IMR-90 (cell line): ENCODE data around the gene RNASET2. TPM values are rescaled to one million over a fixed set of nuclear protein-coding genes. Genes with fewer than 3 reads are reported as not detected.

ENCODE experiments used
- ATAC-seq: fragments of 200-7000 bp; cut with Tn5 transposase; 2 replicates; pipeline ENCODE4 v1.9.1; 2020; ENCODE audit warnings: low read depth, mild to moderate bottlenecking, moderate library complexity
- BruUV-seq: library from RNA; stranded (reverse); fragments of 400-500 nt; replicated peaks from 2 replicates; lab custom pipeline; 2021; lab: Mats Ljungman, UMichigan
- CTCF ChIA-PET: fragments of 300-600 bp; formaldehyde crosslinking; extraction: SDS; loops from one replicate; lab custom pipeline; 2021; ENCODE audit warnings: antibody characterized with exemption; lab: Yijun Ruan, JAX
- POLR2A ChIA-PET: fragments of 300-600 bp; sonication (Branson Sonifier 250); formaldehyde crosslinking; loops from one replicate; lab custom pipeline; 2022; ENCODE audit warnings: antibody characterized with exemption; ENCODE audit not compliant: unreplicated experiment; lab: Charles Lee
- DNase-seq: peaks from one replicate; pipeline ENCODE4 v3.0.0; 2013
- H2AFZ ChIP-seq: replicated peaks from 2 replicates; pipeline ENCODE3; 2013; ENCODE audit warnings: low read length, mild to moderate bottlenecking; ENCODE audit not compliant: poor library complexity
- H2AK5ac ChIP-seq: 2 replicates; pipeline ENCODE4 v1.6.1; 2013; ENCODE audit warnings: low read depth, low read length, inconsistent platforms
- H2AK9ac ChIP-seq: replicated peaks from 2 replicates; pipeline ENCODE3; 2013; ENCODE audit warnings: mild to moderate bottlenecking, low read depth, low read length, moderate library complexity; ENCODE audit not compliant: poor library complexity
- H2BK120ac ChIP-seq: 2 replicates; pipeline ENCODE4 v1.6.1; 2013; ENCODE audit warnings: low read depth, low read length, inconsistent platforms
- H2BK15ac ChIP-seq: 3 replicates; pipeline ENCODE4 v1.6.1; 2013; ENCODE audit warnings: low read depth, low read length, inconsistent platforms
- H2BK20ac ChIP-seq: 2 replicates; pipeline ENCODE4 v1.6.1; 2013; ENCODE audit warnings: low read depth, mild to moderate bottlenecking, inconsistent platforms, low read length, moderate library complexity
- H2BK5ac ChIP-seq: 2 replicates; pipeline ENCODE4 v1.6.1; 2013; ENCODE audit warnings: mild to moderate bottlenecking, low read depth, low read length, inconsistent platforms; ENCODE audit not compliant: poor library complexity, severe bottlenecking
- H3K14ac ChIP-seq: replicated peaks from 2 replicates; pipeline ENCODE4 v1.6.1; 2013; ENCODE audit warnings: low read depth, low read length, inconsistent platforms
- H3K18ac ChIP-seq: 2 replicates; pipeline ENCODE4 v1.6.1; 2013; ENCODE audit warnings: low read depth, low read length, control low read depth
- H3K23ac ChIP-seq: 2 replicates; pipeline ENCODE4 v1.6.1; 2013; ENCODE audit warnings: low read depth, low read length, inconsistent platforms
- H3K27ac ChIP-seq: 2 replicates; pipeline ENCODE4 v1.5.1; 2013; ENCODE audit warnings: mild to moderate bottlenecking, control low read depth, low read length; ENCODE audit not compliant: insufficient read depth
- H3K27me3 ChIP-seq: 2 replicates; pipeline ENCODE4 v1.6.1; 2013; ENCODE audit warnings: low read length; ENCODE audit not compliant: control insufficient read depth, insufficient read depth
- H3K36me3 ChIP-seq: 2 replicates; pipeline ENCODE4 v1.6.1; 2013; ENCODE audit warnings: low read length, mixed read lengths; ENCODE audit not compliant: control insufficient read depth, insufficient read depth
- H3K4ac ChIP-seq: 2 replicates; pipeline ENCODE4 v1.6.1; 2013; ENCODE audit warnings: low read depth, low read length, inconsistent platforms
- H3K4me1 ChIP-seq: 2 replicates; pipeline ENCODE4 v1.6.1; 2013; ENCODE audit warnings: low read length, mixed read lengths; ENCODE audit not compliant: control insufficient read depth, insufficient read depth
- H3K4me2 ChIP-seq: 2 replicates; pipeline ENCODE4 v1.6.1; 2013; ENCODE audit warnings: low read depth, mild to moderate bottlenecking, control low read depth, low read length, moderate library complexity
- H3K4me3 ChIP-seq: 2 replicates; pipeline ENCODE4 v1.5.1; 2013; ENCODE audit warnings: low read depth, mild to moderate bottlenecking, control low read depth, low read length, moderate library complexity; ENCODE audit not compliant: insufficient read depth
- H3K56ac ChIP-seq: 2 replicates; pipeline ENCODE4 v1.6.1; 2013; ENCODE audit warnings: low read length, inconsistent platforms; ENCODE audit not compliant: insufficient read depth; ENCODE audit errors: extremely low read depth
- H3K79me1 ChIP-seq, 2 experiments: 2 replicates each; pipeline ENCODE4 v1.6.1; 2013; ENCODE audit warnings: low read length in 2 of 2, inconsistent platforms in 1 of 2, low read depth in 1 of 2
- H3K9ac ChIP-seq: 2 replicates; pipeline ENCODE4 v1.6.1; 2013; ENCODE audit warnings: low read depth, low read length, control low read depth
- H3K9me1 ChIP-seq: 2 replicates; pipeline ENCODE4 v1.6.1; 2013; ENCODE audit warnings: low read length, inconsistent platforms; ENCODE audit not compliant: insufficient read depth
- H3K9me3 ChIP-seq: 2 replicates; pipeline ENCODE4 v1.6.1; 2013; ENCODE audit warnings: low read length; ENCODE audit not compliant: control insufficient read depth, insufficient read depth
- H4K20me1 ChIP-seq: 2 replicates; pipeline ENCODE4 v1.6.1; 2013; ENCODE audit warnings: low read length, inconsistent platforms; ENCODE audit not compliant: insufficient read depth
- H4K5ac ChIP-seq: 2 replicates; pipeline ENCODE4 v1.6.1; 2013; ENCODE audit warnings: mild to moderate bottlenecking, low read depth, low read length, control low read depth
- H4K8ac ChIP-seq, 2 experiments: 2 replicates each; pipeline ENCODE4 v1.6.1; 2013; ENCODE audit warnings: low read depth in 2 of 2, low read length in 2 of 2, control low read depth in 1 of 2, inconsistent platforms in 1 of 2
- H4K91ac ChIP-seq: 2 replicates; pipeline ENCODE4 v1.6.1; 2013; ENCODE audit warnings: low read depth, low read length, inconsistent platforms; ENCODE audit not compliant: insufficient read depth
- BHLHE40 ChIP-seq: fragments of 150-350 bp; IDR thresholded peaks from 2 replicates; pipeline ENCODE4 v1.6.1; 2016; ENCODE audit warnings: mild to moderate bottlenecking, low read depth, low read length
- CHD1 ChIP-seq: IDR thresholded peaks from 2 replicates; pipeline ENCODE4 v1.6.1; 2012; ENCODE audit warnings: low read depth, low read length, improper control_type of control experiment
- MAFK ChIP-seq: IDR thresholded peaks from 2 replicates; pipeline ENCODE4 v1.6.1; 2012; ENCODE audit warnings: low read depth, low read length, improper control_type of control experiment
- MXI1 ChIP-seq: IDR thresholded peaks from 2 replicates; pipeline ENCODE4 v1.6.1; 2012; ENCODE audit warnings: low read depth, mild to moderate bottlenecking, low read length, moderate library complexity, borderline replicate concordance
- NFE2L2 ChIP-seq: fragments of 150-350 bp; IDR thresholded peaks from 2 replicates; pipeline ENCODE4 v1.6.1; 2016; ENCODE audit warnings: low read depth, mild to moderate bottlenecking, low read length
- POLR2A ChIP-seq: IDR thresholded peaks from 2 replicates; pipeline ENCODE4 v1.6.1; 2012; ENCODE audit warnings: mild to moderate bottlenecking, low read depth, low read length
- RCOR1 ChIP-seq: IDR thresholded peaks from 2 replicates; pipeline ENCODE4 v1.6.1; 2012; ENCODE audit warnings: mild to moderate bottlenecking, low read length, improper control_type of control experiment; ENCODE audit not compliant: insufficient replicate concordance
- RFX5 ChIP-seq: IDR thresholded peaks from 2 replicates; pipeline ENCODE4 v1.8.0; 2012; ENCODE audit warnings: low read depth, mild to moderate bottlenecking, low read length, moderate library complexity
- USF2 ChIP-seq: fragments of 150-350 bp; IDR thresholded peaks from 2 replicates; pipeline ENCODE4 v1.6.1; 2017; ENCODE audit warnings: mild to moderate bottlenecking, antibody characterized with exemption, low read length, low read depth
- WGBS, 2 experiments: methylation state at CpG; one replicate each; pipeline versions ENCODE4 v1.1.5 to v1.1.7; 2013; ENCODE audit warnings: missing lambda C conversion rate in 2 of 2; ENCODE audit not compliant: insufficient read length in 1 of 2; ENCODE audit errors: extremely low coverage in 2 of 2; 5-methylcytosine and 5-hydroxymethylcytosine counted together
- dilution Hi-C: fragments of 300-500 bp; cut with HindIII; formaldehyde crosslinking; loops from one replicate; pipeline ENCODE4 v1.14.3; 2018; ENCODE audit warnings: low sequenced_read_pairs; ENCODE audit not compliant: unreplicated experiment
- in situ Hi-C: fragments of 300-500 bp; cut with MboI; formaldehyde crosslinking; loops from 3 replicates; pipeline ENCODE4 v1.14.3; 2019; ENCODE audit warnings: low sequenced_read_pairs, inconsistent platforms, mixed read lengths
- intact Hi-C: fragments of 100-400 bp; cut with micrococcal nuclease; formaldehyde crosslinking; loops from 2 replicates; pipeline ENCODE4 v1.10.0; 2022
- polyA plus RNA-seq, 3 experiments: library from polyadenylated mRNA; depleted of rRNA; stranded (reverse); fragments of >200 nt; gene quantifications; 2 replicates each; pipeline ENCODE4 v1.2.3, GENCODE V29; 2012; ENCODE audit warnings: low replicate concordance in 1 of 3
- total RNA-seq: library from RNA; depleted of rRNA; stranded (reverse); fragments of >200 nt; gene quantifications from 2 replicates; pipeline ENCODE4 v1.2.3, GENCODE V29; 2012

The RNASET2 gene
- total and polyA plus RNA-seq, 2 of the 4 experiments (the other 2 are of a cell fraction): 13.6 to 24.9 TPM

GRCh38 chr6:166952567-166953486 lies 3.5 kb downstream of the RNASET2 start (continued):
- TF ChIP-seq RFX5 (no peak), NFE2L2 (no peak)

GRCh38 chr6:166952121-166952520 lies 4.2 kb downstream of the RNASET2 start:
- Histone ChIP-seq H2AK5ac (no peak overlapping the region), H3K23ac (no peak overlapping the region), H2BK15ac (no peak overlapping the region), H4K91ac (no peak overlapping the region), H3K9me1 (no peaks in the 10 kb centered on the region; the same call in 1 of the 2 replicates), H3K27me3 (no peaks in the 10 kb centered on the region), H3K9ac (no peak overlapping the region), H3K14ac (no peak overlapping the region), H2BK5ac (no peak overlapping the region), H3K9me3 (no peaks in the 10 kb centered on the region), H3K56ac (no peak overlapping the region), H3K4me3 (no peak overlapping the region), H2BK20ac (no peak overlapping the region), H3K4me2 (no peak overlapping the region), H2AK9ac (no peak overlapping the region), H2BK120ac (no peak overlapping the region), H4K8ac (no peak overlapping the region), H3K18ac (no peak overlapping the region), H2AFZ (no peak overlapping the region), H4K5ac (no peak overlapping the region), H3K27ac (no peak overlapping the region), H3K4me1 (peaks cover 6% of the 10 kb centered on the region; the same call in 1 of the 2 replicates), H3K36me3 (peaks cover 2% of the 10 kb centered on the region; the same call in 1 of the 2 replicates), H3K79me1 (peaks cover 0 to 3% of the 10 kb centered on the region in 2 experiments; a peak in 1 of 4 replicates), H4K20me1 (no peaks in the 10 kb centered on the region), H3K4ac (no peak overlapping the region)
- BruUV-seq: no TSS peak
- dilution Hi-C loops: no loop called here
- ChIA-PET CTCF (interaction anchor here (0.6 kb wide), 1 partner anchor 1297 kb away, joined by 3 read pairs; no protein-coding TSS in a partner anchor), POLR2A (no interaction called here)
- intact Hi-C loops: no loop called here
- ATAC-seq (no peak), DNase-seq (no peak)
- in situ Hi-C loops: no loop called here
- TF ChIP-seq MAFK: no peak
- no peak for TF ChIP-seq BHLHE40
- no peak for TF ChIP-seq CHD1
- no peak for TF ChIP-seq POLR2A
- no peak for TF ChIP-seq RCOR1
- TF ChIP-seq USF2: no peak
- TF ChIP-seq MXI1: no peak
- no CpG with 5 or more reads among the region's 12 CpGs for WGBS, 2 experiments
